H54 (cell line): Measurements from ENCODE around the gene OVCH2.
"Not testable (repeated sequence)": the region's sequence is repeated elsewhere in the genome, so short reads cannot be mapped to it uniquely, and the experiment has no call there.

Source experiments
- DNase-seq: peaks from one replicate; pipeline ENCODE4 v3.0.0; 2011; ENCODE audit warnings: low spot score, mixed read lengths; ENCODE audit not compliant: insufficient read length
- FAIRE-seq: peaks from 3 replicates; lab custom pipeline; 2011; peaks lifted over from hg19 to GRCh38; lab: Jason Lieb, UNC
- POLR2A ChIP-seq: IDR thresholded peaks from 2 replicates; pipeline ENCODE4 v1.6.1; 2011; ENCODE audit warnings: low read depth, mild to moderate bottlenecking, low read length

Gene OVCH2

DNA sequence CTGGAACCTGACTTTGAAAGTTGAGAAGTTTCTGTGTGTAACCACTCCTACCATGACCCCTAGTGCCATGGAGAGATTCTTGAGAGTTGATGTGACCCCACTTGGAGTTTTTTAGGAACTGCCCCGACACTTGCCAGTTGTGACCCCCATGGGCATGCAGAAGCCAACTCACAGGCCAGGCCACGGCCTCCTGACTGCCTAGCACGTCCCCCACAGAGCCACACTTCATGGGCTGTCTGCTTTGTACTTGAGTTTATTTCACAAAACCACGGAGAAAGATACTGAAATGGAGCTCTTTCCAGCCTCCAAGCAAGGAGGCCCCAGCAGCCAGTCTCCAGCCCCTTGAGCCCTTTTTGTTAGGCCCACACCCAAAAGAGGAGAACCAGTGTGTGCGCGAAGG, 41.4 kb downstream of the OVCH2 start:
- no peak for TF ChIP-seq POLR2A
- DNase-seq (no peak), FAIRE-seq (no peak)

DNA sequence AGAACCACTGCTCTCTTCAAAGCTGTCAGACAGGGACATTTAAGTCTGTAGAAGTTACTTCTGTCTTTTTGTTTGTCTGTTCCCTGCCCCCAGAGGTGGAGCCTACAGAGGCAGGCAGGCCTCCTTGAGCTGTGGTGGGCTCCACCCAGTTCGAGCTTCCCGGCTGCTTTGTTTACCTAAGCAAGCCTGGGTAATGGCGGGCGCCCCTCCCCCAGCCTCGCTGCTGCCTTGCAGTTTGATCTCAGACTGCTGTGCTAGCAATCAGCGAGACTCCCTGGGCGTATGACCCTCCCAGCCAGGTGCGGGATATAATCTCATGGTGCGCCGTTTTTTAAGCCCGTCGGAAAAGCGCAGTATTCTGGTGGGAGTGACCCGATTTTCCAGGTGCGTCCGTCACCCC, 42.7 kb downstream of the OVCH2 start:
- not testable (repeated sequence) for FAIRE-seq, DNase-seq

DNA sequence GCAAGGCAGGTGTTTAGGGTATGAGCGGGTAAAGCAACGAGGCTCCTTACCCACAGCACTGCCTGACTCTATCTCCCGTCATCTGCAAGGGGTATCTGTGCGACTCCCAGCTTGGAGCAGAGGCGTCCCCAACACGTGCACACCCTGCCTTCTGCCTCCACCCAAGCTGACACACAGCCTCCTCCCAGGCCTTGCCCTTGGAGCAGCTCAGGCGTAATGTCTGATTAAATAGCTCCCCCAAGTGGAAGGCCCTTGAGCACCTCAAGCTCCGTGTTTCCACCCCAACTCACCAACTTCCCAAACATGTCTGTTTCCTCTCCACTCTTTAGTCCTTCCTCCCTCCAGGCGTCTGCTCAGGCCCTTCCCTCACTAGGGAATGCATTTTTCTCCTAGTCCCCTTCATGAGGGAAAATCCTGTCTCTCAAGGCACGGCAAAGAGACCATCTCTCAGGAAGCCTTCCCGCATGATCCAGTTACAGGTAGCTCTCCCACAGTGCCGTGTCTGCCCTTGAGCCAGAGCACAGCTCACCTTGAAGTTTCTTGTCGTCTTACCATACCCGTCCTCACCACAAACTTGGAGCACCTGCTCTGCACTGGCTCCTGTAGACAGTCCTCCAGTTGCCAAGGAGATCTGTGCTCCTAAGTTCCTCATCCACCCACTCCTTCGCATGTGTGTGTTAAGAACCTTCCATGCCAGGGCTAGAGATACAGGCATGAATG, 48.8 kb downstream of the OVCH2 start:
- DNase-seq = peak; percentile 43

DNA sequence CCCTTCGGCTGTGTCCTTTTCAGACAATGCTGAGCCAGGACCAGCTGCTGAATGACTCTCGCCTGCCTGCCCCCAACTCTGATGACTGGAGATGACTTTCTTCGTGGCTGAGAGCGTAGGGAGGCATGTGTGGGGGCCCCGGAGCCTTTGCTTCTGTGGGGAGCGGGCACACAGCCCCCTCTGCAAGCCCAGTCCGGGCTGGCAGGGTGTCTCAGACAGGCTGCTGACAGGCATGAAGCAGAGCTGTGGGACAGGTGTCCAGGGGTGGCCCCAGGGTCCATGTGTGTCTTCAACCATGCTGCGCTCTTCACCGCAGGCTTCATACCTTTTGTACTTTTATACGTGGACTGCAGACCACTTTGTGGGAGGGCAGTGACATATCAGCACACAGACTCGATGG, 49.6 kb downstream of the OVCH2 start:
- FAIRE-seq = no peak
- no peak for TF ChIP-seq POLR2A
- no peak for DNase-seq

More for the DNA sequence above, 48.8 kb downstream of the OVCH2 start:
- no peak for FAIRE-seq
- no peak for TF ChIP-seq POLR2A

DNA sequence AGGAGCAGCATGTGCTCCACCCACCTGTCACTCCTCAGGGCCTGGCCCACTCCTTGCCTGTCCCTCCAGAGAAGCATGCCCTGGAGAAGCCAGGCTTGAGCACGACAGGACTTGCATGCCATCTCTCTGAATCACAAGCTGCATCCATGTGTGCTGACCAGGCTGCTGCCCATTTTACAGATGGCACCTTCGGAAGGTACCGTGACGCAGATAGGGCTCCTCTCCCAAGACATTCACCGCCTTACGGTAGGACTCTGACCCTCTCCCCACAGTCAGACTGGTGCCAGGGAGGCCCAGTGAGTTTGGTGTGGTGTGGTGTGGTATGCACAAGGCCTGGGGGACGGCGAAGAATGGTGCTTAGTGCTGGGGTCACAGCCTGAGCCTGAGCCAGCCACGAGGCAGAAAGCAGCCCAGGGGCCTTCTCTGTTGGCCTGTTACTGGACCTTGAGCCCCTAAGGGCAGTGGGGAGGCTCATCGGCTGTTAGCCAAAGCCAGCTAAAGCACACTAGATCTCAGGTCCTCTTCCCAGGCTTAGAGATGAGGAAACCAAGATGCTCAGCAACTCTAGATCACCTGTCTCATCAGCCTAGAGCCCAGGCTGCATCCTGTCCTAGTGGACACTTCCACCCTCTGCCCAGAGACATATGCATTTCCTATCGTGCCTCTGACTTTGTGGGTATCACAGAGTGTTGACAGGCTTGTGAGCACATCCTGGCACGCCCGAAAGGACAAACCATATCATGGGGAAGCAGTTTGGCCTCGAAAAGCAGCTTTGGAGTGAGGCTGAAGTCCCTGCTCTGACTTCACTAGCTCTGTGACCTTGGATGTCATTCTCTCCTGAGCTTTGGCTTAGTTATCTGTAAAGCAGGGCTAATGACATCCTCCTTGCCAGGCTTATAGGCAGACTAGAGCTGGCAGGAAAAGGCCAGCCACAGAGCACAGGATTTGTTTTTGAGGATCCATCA, 50.7 kb downstream of the OVCH2 start:
- FAIRE-seq = no peak
- no peak for TF ChIP-seq POLR2A
- no peak for DNase-seq

DNA sequence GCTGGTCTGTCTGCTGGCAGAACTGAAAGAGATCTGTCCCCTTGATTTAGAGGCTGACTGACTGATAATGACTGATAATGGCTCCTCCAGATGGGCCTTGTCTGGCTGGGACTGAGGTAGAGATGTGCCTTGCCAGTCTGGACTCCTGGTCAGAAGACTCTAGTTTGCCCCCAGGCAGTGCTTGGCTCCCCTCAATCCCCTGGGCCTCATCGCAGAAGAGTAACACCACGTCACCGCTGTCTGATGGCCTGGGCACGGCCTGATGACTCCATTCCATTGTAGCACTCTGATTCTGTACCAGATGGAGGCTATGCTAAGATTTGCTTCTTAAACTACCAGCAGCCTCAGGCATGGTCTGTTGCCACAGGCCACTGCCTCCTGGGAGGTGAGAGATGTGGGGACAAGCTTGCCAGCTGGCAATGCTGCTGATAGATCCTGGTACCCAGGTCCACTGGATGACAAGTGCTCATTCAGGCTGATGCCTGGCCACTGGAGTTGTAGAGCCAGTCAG, 52.0 kb downstream of the OVCH2 start:
- no peak for DNase-seq
- TF ChIP-seq POLR2A = no peak

DNA sequence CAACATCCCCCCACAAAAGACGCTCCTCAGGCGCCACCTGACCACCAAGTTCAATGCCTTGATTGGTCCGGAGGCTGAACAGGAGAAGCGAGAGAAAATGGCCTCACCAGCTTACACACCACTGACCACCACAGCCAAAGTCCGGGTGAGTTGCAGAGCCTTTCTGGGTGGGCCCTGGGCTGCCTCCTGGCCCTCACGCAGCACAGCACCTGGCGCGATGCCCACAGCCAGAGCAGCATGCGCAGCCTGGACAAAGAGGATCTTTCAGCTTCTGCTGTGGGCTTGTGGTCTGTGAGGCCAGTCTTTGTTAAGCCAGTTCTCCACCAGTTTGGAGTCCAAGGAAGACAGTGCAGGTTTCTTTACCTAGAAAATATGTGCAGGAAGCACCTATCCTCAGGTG, 54.6 kb downstream of the OVCH2 start:
- TF ChIP-seq POLR2A = no peak
- no peak for DNase-seq

More for the DNA sequence above, 52.0 kb downstream of the OVCH2 start:
- FAIRE-seq = no peak

DNA sequence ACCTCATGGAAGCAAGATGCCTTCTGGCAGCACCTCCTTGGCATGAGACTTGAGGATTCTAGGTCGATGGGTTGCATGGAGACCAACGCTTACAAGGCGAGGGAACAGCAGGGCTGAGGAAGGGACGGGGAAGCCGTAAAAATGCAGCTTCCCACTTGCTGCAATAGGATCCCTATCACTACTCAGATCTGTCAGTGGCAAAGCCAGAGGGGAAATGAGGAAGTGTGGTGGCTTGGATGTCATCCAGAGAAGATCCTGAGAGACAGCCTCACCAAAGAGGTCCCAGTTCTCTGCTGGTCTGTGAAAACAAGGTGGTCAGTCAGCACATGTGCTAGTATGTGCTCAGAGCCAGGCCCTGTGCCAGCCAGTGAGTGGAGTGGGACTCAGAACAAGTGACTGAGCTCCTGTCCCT, 55.1 kb downstream of the OVCH2 start:
- FAIRE-seq (no peak), DNase-seq (no peak)

More for the DNA sequence above, 54.6 kb downstream of the OVCH2 start:
- FAIRE-seq = no peak

DNA sequence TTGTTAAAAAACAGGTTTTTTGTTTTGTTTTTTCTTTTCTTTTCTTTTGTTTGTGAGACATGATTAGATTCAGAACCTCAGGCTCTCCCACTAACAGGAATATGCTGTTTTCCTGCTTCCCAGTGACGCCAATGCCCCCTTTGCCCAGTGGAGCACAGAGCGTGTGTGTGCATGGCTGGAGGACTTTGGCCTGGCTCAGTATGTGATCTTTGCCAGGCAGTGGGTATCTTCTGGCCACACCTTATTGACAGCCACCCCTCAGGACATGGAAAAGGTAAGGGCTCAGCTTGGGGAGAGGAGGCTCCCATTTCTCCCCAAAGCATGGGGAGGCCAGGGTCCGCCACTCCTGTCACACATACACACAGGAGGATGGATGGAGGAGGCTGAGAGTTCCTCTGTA, 58.0 kb downstream of the OVCH2 start:
- FAIRE-seq (no peak), DNase-seq (no peak)
- TF ChIP-seq POLR2A = no peak

More for the DNA sequence above, 55.1 kb downstream of the OVCH2 start:
- TF ChIP-seq POLR2A = no peak

DNA sequence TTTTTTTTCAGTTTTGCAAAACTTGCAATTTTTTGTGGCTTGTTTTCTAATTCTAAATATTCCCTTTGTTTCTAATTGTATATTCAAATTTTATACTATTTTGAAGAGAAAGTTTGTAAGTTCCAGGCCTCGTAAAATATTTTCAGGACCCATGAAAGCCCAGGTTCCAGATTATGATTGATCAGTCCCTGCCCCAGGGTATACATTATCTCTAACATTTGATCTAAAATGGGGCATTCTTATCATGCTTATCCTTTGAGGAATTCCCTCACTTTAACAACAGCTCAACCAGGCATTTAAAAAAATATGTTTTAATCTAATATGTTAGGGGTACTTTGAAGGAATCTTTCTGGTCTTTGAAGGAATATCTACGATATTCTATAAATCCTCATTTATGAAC, 59.4 kb downstream of the OVCH2 start:
- FAIRE-seq (no peak), DNase-seq (no peak)
- TF ChIP-seq POLR2A = no peak

DNA sequence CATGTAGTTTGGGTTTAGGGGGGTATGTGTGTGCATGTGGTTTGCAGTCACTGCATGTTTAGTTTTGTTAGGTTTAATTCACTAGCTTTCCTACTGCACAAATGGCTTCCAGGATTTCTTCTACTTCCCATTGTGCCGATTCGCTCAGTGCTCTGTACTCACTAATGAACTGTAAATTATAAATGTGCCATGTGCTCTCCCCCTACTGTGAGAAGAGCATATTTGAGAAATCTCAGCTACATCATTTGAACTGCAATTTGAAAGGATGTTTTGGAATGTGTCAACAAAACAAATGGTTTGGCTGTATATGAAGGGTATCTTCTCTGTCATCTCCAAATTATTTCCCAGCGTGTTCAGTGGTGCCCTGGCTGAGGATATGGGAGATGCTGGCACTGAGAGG, 61.1 kb downstream of the OVCH2 start:
- no peak for TF ChIP-seq POLR2A
- DNase-seq (no peak), FAIRE-seq (no peak)

DNA sequence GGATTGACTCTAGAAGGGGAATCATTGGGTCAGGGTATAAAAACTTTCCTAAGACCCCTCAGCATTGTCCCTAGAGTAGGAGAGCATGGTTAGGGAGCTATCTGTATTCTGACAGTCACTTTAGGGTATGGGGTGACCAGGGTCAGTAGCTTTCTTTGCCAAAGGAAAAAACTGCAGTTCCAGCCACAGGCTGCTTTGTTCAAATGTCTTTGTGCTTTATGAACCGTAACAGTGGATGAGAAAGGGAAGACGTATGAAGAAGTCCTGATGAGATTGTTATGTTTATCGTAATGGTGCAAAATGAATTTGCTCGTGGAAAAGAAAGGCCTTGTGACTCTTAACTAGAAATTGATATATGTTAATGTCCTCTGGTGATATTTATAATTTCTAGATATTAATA, 63.0 kb downstream of the OVCH2 start:
- DNase-seq = no peak
- no peak for TF ChIP-seq POLR2A
- FAIRE-seq = no peak

DNA sequence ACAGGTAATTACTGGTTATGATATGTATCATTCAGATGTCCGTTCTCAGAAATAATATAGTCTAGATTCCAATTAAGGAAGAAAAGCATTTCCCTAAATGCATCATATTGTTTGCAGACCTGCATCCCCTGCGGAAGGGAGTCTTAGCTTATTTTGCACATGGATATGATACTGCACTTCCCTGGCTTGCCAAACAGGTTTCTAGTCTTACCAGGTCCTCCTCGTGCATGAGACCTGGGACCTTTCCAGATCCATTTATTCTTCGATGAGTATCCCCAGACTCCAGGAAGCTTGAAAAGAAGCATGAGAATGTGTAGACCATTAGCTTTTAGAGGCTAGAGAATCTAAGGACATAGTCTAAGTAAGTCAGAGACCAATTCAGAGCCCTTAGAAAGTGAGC, 63.5 kb downstream of the OVCH2 start:
- FAIRE-seq = no peak
- TF ChIP-seq POLR2A = no peak
- DNase-seq = no peak

DNA sequence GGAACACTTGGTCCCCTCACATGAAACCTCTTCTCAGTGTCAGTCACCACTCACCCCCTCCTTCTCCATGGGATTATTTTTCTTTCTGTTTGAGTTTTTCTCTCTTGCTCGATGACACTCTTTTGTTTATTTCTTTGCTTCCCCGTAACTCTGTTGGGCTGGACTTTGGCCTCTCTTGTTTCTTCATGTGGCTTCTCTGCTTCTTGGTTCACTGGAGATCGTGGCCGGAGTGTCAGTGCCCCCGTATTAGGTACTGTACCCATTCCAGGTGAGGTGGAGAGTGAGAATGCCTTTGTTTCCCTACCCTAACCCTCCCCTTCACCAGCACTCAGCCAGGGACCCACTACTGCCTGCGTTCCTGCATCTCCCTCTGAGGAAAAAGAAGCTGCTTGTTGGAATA, 65.5 kb downstream of the OVCH2 start:
- no peak for FAIRE-seq
- no peak for TF ChIP-seq POLR2A
- DNase-seq = no peak
